ENCODE measurements around the gene IFI16.

Gene IFI16

GRCh38 chr1:159088050-159088449, 78.3 kb downstream of the IFI16 start:
- ChIA-PET POLR2A (no interaction called here), CTCF (interaction anchor here (0.6 to 1.5 kb wide), 8 partner anchors 9 to 1213 kb away, joined by 3 to 4 read pairs (median 3); no protein-coding TSS in a partner anchor)
- no peaks in the 10 kb centered on the region for H3K9me3 ChIP-seq (ENCODE audit: control insufficient read depth, insufficient read depth, low read depth, low read length)
- no peak overlapping the region for H3K27ac ChIP-seq (ENCODE audit: extremely low read depth, low read depth, low read length)
- TF ChIP-seq ZNF341 (tag by site-specific recombination; IDR thresholded peaks at IDR 0.05; ENCODE audit: low read depth) = no peak
- no peak for TF ChIP-seq ZNF174 (tag by site-specific recombination; IDR thresholded peaks at IDR 0.05)
- no peak for TF ChIP-seq ZNF423 (tag by site-specific recombination; IDR thresholded peaks at IDR 0.05)
- no peak for TF ChIP-seq ZNF510 (tag by site-specific recombination; IDR thresholded peaks at IDR 0.05; ENCODE audit: insufficient replicate concordance)
- no peak for TF ChIP-seq ZNF133 (tag by site-specific recombination; IDR thresholded peaks at IDR 0.05)
- no peak for TF ChIP-seq SETDB1 (IDR thresholded peaks at IDR 0.05; ENCODE audit: insufficient read length, low read length)
- TF ChIP-seq ZNF449 (tag by site-specific recombination; IDR thresholded peaks at IDR 0.05) = no peak
- no peak for TF ChIP-seq OSR2 (tag by site-specific recombination; IDR thresholded peaks at IDR 0.05)
- TF ChIP-seq PRDM4 (tag by site-specific recombination; IDR thresholded peaks at IDR 0.05) = no peak
- TF ChIP-seq MYNN (tag by site-specific recombination; IDR thresholded peaks at IDR 0.05; ENCODE audit: borderline replicate concordance) = no peak
- TF ChIP-seq GLIS1 (tag by site-specific recombination; IDR thresholded peaks at IDR 0.05) = no peak
- TF ChIP-seq CTCF (tag by site-specific recombination; IDR thresholded peaks at IDR 0.05) = no peak
- no peak for TF ChIP-seq ZNF311 (tag by site-specific recombination; IDR thresholded peaks at IDR 0.05; ENCODE audit: borderline replicate concordance)
- TF ChIP-seq ZNF585B (tag by site-specific recombination; IDR thresholded peaks at IDR 0.05) = no peak
- TF ChIP-seq ZNF138 (tag by site-specific recombination; IDR thresholded peaks at IDR 0.05; ENCODE audit: borderline replicate concordance) = no peak
- TF ChIP-seq SP7 (tag by site-specific recombination; IDR thresholded peaks at IDR 0.05) = no peak
- no peak for TF ChIP-seq ZNF530 (tag by site-specific recombination; IDR thresholded peaks at IDR 0.05; ENCODE audit: low read depth)
- no peaks in the 10 kb centered on the region for H3K36me3 ChIP-seq (ENCODE audit: control insufficient read depth in 2 of 2, insufficient read depth in 1 of 2, low read length in 2 of 2)
- H3K4me3 ChIP-seq (ENCODE audit: low read depth, low read length) = no peak overlapping the region
- no peaks in the 10 kb centered on the region for H3K4me1 ChIP-seq (ENCODE audit: control insufficient read depth, insufficient read depth, low read length)

- H3K4me1 ChIP-seq (ENCODE audit: control insufficient read depth, insufficient read depth, low read length) = no peaks in the 10 kb centered on the region
- no peak overlapping the region for H3K27ac ChIP-seq (ENCODE audit: extremely low read depth, low read depth, low read length)
- TF ChIP-seq ZFP3 (tag by site-specific recombination; IDR thresholded peaks at IDR 0.05; ENCODE audit: low read depth) = no peak
- no peak for TF ChIP-seq ZBTB17 (tag by site-specific recombination; IDR thresholded peaks at IDR 0.05)
- POLR2A ChIA-PET = no interaction called here
- H3K4me3 ChIP-seq (ENCODE audit: low read depth, low read length) = no peak overlapping the region
- CTCF ChIA-PET = interaction anchor here (0.6 to 1.5 kb wide), 18 partner anchors 9 to 1693 kb away, joined by 3 to 4 read pairs (median 3); no protein-coding TSS in a partner anchor
- no peaks in the 10 kb centered on the region for H3K36me3 ChIP-seq (ENCODE audit: control insufficient read depth in 2 of 2, insufficient read depth in 1 of 2, low read length in 2 of 2)
- no peaks in the 10 kb centered on the region for H3K9me3 ChIP-seq (ENCODE audit: control insufficient read depth, insufficient read depth, low read depth, low read length)
These were observed 79.0 kb downstream of the IFI16 start for GRCh38 chr1:159088546-159089183.

Measured in HEK293 (cell line).